Endothelial cell (in vitro differentiated cells): Measurements from ENCODE around the gene SRSF10. TPM values are rescaled to one million over a fixed set of nuclear protein-coding genes. Genes with fewer than 3 reads are reported as not detected.
A peak's percentile ranks its signal among the peaks of the same experiment; 100 is the strongest.
"Not testable (repeated sequence)": the region's sequence is repeated elsewhere in the genome, so short reads cannot be mapped to it uniquely, and the experiment has no call there.

Source experiments
- DNase-seq: peaks from one replicate; pipeline ENCODE4 v3.0.0; 2021; ENCODE audit warnings: low spot score
- H3K27ac Mint-ChIP-seq: one replicate; pipeline ENCODE4 v1.8.0; 2021; ENCODE audit warnings: mixed read lengths, inconsistent platforms; ENCODE audit not compliant: unreplicated experiment
- H3K27me3 Mint-ChIP-seq: one replicate; pipeline ENCODE4 v1.8.0; 2021; ENCODE audit warnings: mild to moderate bottlenecking, moderate library complexity, mixed read lengths, inconsistent platforms; ENCODE audit not compliant: unreplicated experiment
- H3K36me3 Mint-ChIP-seq: one replicate; pipeline ENCODE4 v1.8.0; 2021; ENCODE audit warnings: mild to moderate bottlenecking, low read depth, mixed read lengths, inconsistent platforms; ENCODE audit not compliant: unreplicated experiment
- H3K4me1 Mint-ChIP-seq: one replicate; pipeline ENCODE4 v1.8.0; 2021; ENCODE audit warnings: mild to moderate bottlenecking, mixed read lengths, inconsistent platforms; ENCODE audit not compliant: unreplicated experiment
- H3K4me3 Mint-ChIP-seq: one replicate; pipeline ENCODE4 v1.8.0; 2021; ENCODE audit warnings: mild to moderate bottlenecking, mixed read lengths, inconsistent platforms; ENCODE audit not compliant: unreplicated experiment
- H3K9me3 Mint-ChIP-seq: one replicate; pipeline ENCODE4 v1.8.0; 2021; ENCODE audit warnings: mixed read lengths, inconsistent platforms; ENCODE audit not compliant: unreplicated experiment
- total RNA-seq: library from RNA; stranded (reverse); fragmentation: NEBNext Ultra II Directional; extraction: Animal tissue kit (Norgen Biotek cat#: 25700); gene quantifications from one replicate; pipeline ENCODE4 v1.2.1, GENCODE V29; 2021; ENCODE audit not compliant: unreplicated experiment
- TF ChIP-seq, protein P1 (sequence below): fragments of 200-600 bp; sonication (generic); IDR thresholded peaks from one replicate; pipeline ENCODE4 v1.5.0; 2021; ENCODE audit warnings: antibody characterized with exemption; ENCODE audit not compliant: unreplicated experiment

Gene SRSF10
- total RNA-seq, 1 donor from 2014 or later, result 101 TPM

DNA sequence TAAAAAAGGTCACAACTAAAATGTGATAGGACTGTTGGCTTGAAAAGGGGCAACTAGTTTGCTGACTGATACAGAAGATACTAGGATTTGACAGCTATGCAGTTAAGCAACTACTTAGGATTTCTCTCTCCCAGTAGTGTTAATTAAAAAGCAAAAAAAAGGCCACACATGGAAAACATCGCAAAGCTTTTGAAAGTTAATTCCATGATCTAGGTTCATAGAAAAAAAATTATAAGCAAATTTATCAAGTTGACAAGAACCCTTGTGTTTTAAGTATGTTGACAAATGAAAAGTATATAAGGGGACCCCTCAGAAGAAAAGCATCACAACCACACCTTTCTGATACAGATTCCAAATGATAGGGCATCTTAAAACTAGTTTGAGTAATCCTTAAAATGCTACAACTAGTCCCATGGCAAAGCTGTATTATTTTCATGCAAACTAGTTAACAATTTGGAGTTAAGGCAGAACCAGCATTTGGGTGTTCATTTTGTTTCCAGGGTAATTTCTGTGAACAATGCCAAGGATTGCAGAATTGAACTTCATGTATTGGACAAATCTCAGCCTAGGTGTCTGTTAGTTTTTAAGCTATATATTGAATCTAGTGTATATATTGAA lies 16.4 kb downstream of the SRSF10 start:
- DNase-seq, result no peak
- TF ChIP-seq, protein P1, sequence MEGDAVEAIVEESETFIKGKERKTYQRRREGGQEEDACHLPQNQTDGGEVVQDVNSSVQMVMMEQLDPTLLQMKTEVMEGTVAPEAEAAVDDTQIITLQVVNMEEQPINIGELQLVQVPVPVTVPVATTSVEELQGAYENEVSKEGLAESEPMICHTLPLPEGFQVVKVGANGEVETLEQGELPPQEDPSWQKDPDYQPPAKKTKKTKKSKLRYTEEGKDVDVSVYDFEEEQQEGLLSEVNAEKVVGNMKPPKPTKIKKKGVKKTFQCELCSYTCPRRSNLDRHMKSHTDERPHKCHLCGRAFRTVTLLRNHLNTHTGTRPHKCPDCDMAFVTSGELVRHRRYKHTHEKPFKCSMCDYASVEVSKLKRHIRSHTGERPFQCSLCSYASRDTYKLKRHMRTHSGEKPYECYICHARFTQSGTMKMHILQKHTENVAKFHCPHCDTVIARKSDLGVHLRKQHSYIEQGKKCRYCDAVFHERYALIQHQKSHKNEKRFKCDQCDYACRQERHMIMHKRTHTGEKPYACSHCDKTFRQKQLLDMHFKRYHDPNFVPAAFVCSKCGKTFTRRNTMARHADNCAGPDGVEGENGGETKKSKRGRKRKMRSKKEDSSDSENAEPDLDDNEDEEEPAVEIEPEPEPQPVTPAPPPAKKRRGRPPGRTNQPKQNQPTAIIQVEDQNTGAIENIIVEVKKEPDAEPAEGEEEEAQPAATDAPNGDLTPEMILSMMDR, result no peak
- peak overlapping the region; percentile 89 for H3K27ac Mint-ChIP-seq
- H3K9me3 Mint-ChIP-seq, result no peaks in the 10 kb centered on the region
- H3K4me3 Mint-ChIP-seq, result no peak overlapping the region
- peaks cover 11% of the 10 kb centered on the region for H3K36me3 Mint-ChIP-seq
- H3K27me3 Mint-ChIP-seq, result peaks cover 2% of the 10 kb centered on the region
- peaks cover 35% of the 10 kb centered on the region for H3K4me1 Mint-ChIP-seq

DNA sequence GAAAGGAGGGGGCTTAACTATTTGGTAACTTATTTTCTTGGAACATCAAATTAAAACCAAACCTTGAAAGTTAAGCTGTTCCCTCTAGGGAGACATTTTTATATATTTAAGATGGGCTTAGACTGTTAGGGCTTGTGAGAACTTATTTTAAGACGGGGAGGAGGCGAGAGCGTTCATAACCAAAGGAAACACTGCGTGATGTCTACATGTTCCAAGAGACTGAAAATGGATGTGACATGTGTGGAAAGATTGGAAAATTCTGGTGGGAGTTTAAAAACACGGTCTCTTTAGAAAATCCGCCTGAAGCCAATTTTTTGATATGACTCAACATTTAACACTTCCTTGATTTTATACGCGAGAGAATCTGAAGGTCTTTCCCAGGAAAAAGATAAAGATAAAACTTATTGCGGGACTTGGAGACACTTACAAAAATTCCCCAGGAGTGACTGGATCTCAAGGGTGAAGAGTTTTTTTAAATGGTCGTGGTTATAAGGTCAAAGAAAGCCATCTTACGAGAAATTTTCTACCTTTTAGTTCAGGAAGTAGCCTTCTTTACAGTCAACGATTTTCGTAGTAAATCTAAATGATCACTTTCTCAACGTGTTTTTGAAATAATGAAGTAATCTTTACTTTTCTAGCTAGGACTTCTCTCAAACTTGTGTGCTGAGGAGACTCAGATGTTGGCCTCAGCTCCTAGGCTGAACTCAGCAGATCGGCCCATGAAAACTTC lies 19.7 kb downstream of the SRSF10 start:
- no peak for DNase-seq
- Mint-ChIP-seq H3K36me3 (peaks cover 8% of the 10 kb centered on the region), H3K4me3 (peak overlapping the region; percentile 99), H3K9me3 (no peaks in the 10 kb centered on the region), H3K27me3 (peaks cover 5% of the 10 kb centered on the region), H3K27ac (peak overlapping the region; percentile 100), H3K4me1 (peaks cover 49% of the 10 kb centered on the region)
- TF ChIP-seq, protein P1, result no peak

DNA sequence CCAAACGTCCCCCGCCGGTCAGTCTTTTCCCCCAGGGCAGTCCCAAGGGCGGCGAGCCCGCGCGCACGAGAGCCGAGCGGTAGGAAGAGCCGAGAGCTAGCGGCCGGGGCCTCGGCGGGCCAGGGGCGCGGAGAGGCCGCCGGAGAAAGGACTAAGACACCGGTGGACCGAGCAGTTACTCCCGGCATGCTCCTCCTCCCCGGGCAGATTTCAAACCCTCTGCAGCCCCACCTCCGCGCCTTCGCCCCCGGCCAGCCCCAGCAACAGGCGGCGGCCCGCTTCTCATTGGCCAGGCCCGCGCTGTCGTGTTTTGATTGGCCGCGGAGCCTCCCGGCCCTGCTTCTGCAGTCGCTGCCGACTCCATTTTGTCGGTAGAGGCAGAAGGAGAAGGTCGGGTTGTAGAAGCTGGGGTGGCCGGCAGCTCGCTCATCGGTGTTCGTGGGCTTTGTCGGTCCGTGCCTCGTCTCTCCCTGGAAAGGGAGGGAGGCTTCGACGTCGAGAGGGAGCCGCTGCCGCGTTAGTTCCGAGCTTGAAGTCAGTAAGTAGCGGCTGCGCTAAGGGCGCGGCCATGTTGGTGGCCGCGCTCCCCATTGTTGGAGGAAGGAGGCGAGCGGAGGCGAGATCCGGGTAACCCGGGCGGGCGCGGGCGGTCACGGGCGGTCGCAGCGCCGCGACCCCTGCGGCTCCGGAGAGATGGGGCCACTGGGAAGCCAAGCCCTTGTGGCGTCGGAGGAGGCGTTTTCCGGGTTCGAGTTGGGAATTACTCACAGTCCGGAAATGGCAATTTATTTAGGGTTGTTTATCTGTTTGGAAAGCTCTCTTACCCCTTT lies 20.5 kb downstream of the SRSF10 start, which contains the start of gene PNRC2:
Gene PNRC2, plus strand, starts transcription at position 368 of the 830 bp plus-strand sequence. CDS start 1,630 bp downstream, outside the sequence.
- H3K4me3 Mint-ChIP-seq, result peak within 1 kb of the TSS; percentile 99
- peaks cover 49% of the 10 kb centered on the region for H3K4me1 Mint-ChIP-seq
- H3K27me3 Mint-ChIP-seq, result peaks cover 9% of the 10 kb centered on the region
- H3K27ac Mint-ChIP-seq, result peak within 1 kb of the TSS; percentile 100
- TF ChIP-seq, protein P1, result no peak
- no peaks in the 10 kb centered on the region for H3K9me3 Mint-ChIP-seq
- DNase-seq, result peak; percentile 97
- peaks cover 8% of the 10 kb centered on the region for H3K36me3 Mint-ChIP-seq

DNA sequence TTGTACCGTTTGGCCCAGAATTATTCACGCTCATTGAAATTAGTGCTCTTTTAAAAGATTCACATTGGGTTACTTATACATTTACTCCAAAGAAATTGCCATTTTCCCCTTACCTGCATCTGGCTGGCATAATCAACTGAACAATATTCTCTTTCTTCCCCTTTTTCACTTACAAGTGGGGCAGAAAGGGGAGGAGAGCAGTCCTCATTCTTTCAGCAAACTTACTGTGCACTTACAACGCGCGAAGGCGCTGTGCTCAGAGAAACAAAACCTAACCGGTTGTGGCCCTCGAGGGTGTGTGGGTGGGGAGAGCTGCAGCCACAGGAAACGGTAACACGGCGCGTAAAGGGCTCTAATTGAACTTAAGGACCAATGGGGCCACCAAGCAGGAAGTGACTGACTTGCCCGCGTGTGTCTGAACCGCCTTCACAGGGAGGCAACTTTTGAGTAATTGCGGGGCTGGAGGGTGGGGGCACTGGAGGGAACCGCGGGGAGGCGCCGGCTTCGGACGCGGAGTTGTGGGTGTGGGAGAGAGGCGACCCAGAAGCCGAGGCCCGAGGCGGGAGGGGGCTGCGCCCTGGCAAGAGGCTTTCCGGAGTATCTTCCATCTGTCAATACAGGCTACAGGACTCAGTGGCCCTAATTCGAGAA lies 21.2 kb downstream of the SRSF10 start:
- peak overlapping the region; percentile 100 for H3K27ac Mint-ChIP-seq
- no peaks in the 10 kb centered on the region for H3K9me3 Mint-ChIP-seq
- TF ChIP-seq, protein P1, result no peak
- peak; percentile 71 for DNase-seq
- peaks cover 9% of the 10 kb centered on the region for H3K27me3 Mint-ChIP-seq
- H3K36me3 Mint-ChIP-seq, result peaks cover 8% of the 10 kb centered on the region
- peak overlapping the region; percentile 99 for H3K4me3 Mint-ChIP-seq
- H3K4me1 Mint-ChIP-seq, result peaks cover 48% of the 10 kb centered on the region

DNA sequence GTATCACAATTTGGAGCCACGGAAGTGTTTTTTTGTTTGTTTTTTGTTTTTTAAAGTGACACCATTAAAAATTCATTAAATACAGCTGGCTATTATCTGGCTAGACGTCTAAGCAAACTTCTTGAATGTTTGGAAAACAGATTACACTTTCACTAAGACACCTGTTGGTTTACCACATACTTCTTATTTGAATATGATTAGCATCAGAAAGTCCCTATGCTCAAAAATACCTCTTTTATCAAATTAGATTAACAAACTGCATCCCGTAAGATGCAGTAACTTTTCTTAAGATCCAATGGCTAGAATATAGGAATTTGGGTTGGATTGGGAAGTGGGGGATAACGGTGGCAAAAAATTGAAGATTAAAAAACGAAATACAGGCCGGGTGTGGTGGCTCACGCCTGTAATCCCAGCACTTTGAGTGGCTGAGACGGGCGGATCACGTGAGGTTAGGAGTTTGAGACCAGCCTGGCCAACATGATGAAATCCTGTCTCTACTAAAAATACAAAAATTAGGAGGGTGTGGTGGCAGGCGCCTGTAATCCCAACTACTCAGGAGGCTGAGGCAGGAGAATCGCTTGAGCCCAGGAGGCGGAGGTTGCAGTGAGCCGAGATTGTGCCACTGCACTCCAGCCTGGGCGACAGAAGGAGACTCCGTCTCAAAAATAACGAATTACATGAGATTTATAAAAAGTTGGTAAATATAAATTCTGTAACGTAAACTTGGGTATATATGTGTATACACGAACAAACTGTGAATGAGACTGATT lies 21.9 kb downstream of the SRSF10 start:
- not testable (repeated sequence) for H3K9me3 Mint-ChIP-seq, H3K27me3 Mint-ChIP-seq, H3K36me3 Mint-ChIP-seq, DNase-seq
- Mint-ChIP-seq H3K4me1 (peaks cover 46% of the 10 kb centered on the region), H3K4me3 (peak overlapping the region; percentile 99), H3K27ac (peak overlapping the region; percentile 100)
